Neuronal stem cell (in vitro differentiated cells): ENCODE data around the gene CABLES2.
A peak's percentile ranks its signal among the peaks of the same experiment; 100 is the strongest.

Experiments
- DNase-seq: peaks from one replicate; pipeline ENCODE4 v3.0.0-alpha.2; 2013; ENCODE audit warnings: low spot score
- H2AFZ ChIP-seq: one replicate; pipeline ENCODE4 v1.6.1; 2013; ENCODE audit warnings: mild to moderate bottlenecking, low read length, inconsistent platforms
- H2AK5ac ChIP-seq: 2 replicates; pipeline ENCODE4 v1.6.1; 2013; ENCODE audit warnings: low read depth, mild to moderate bottlenecking, inconsistent platforms, low read length, moderate library complexity, mixed read lengths
- H2BK120ac ChIP-seq: 2 replicates; pipeline ENCODE4 v1.6.1; 2013; ENCODE audit warnings: low read depth, mild to moderate bottlenecking, inconsistent platforms, low read length, moderate library complexity, mixed read lengths
- H2BK12ac ChIP-seq: one replicate; pipeline ENCODE4 v1.6.1; 2013; ENCODE audit warnings: low read length, inconsistent platforms
- H2BK15ac ChIP-seq: 2 replicates; pipeline ENCODE4 v1.6.1; 2013; ENCODE audit warnings: mild to moderate bottlenecking, low read length, inconsistent platforms, mixed read lengths
- H2BK5ac ChIP-seq: one replicate; pipeline ENCODE4 v1.6.1; 2013; ENCODE audit warnings: inconsistent platforms, mild to moderate bottlenecking, low read length, moderate library complexity
- H3K14ac ChIP-seq: one replicate; pipeline ENCODE4 v1.6.1; 2013; ENCODE audit warnings: low read length, inconsistent platforms
- H3K18ac ChIP-seq: 2 replicates; pipeline ENCODE4 v1.6.1; 2013; ENCODE audit warnings: low read length, inconsistent platforms
- H3K23ac ChIP-seq: 2 replicates; pipeline ENCODE4 v1.6.1; 2013; ENCODE audit warnings: low read depth, mild to moderate bottlenecking, mixed read lengths, low read length, inconsistent platforms; ENCODE audit not compliant: poor library complexity
- H3K27ac ChIP-seq: replicated peaks from 3 replicates; pipeline ENCODE4 v1.5.1; 2013; ENCODE audit warnings: low read length, inconsistent platforms
- H3K27me3 ChIP-seq, 3 experiments: 2 replicates each; pipeline ENCODE4 v1.6.1; 2013; ENCODE audit warnings: low read length in 3 of 3, mild to moderate bottlenecking in 2 of 3, inconsistent platforms in 1 of 3, low read depth in 1 of 3, mixed read lengths in 1 of 3, moderate library complexity in 1 of 3; ENCODE audit not compliant: control insufficient read depth in 3 of 3, insufficient read depth in 3 of 3
- H3K36me3 ChIP-seq, 2 donors: replicated peaks in 1 of 2; 2 replicates each; pipeline ENCODE4 v1.6.1; 2013; ENCODE audit warnings: low read length in 2 of 2; ENCODE audit not compliant: control insufficient read depth in 2 of 2, insufficient read depth in 2 of 2
- H3K4ac ChIP-seq: 2 replicates; pipeline ENCODE4 v1.6.1; 2013; ENCODE audit warnings: inconsistent platforms, mild to moderate bottlenecking, low read length, moderate library complexity
- H3K4me1 ChIP-seq, 2 donors: 1 replicate in 1 of 2; 2 replicates in 1 of 2; pipeline ENCODE4 v1.6.1; 2013; ENCODE audit warnings: low read length in 2 of 2, low read depth in 1 of 2; ENCODE audit not compliant: control insufficient read depth in 2 of 2, insufficient read depth in 1 of 2
- H3K4me2 ChIP-seq: one replicate; pipeline ENCODE4 v1.6.1; 2013; ENCODE audit warnings: mild to moderate bottlenecking, low read length, inconsistent platforms; ENCODE audit not compliant: insufficient read depth, poor library complexity, severe bottlenecking
- H3K4me3 ChIP-seq, 2 donors: 2 replicates each; pipeline ENCODE4 v1.5.1; 2013; ENCODE audit warnings: low read length in 2 of 2, mild to moderate bottlenecking in 2 of 2, inconsistent platforms in 1 of 2, moderate library complexity in 1 of 2
- H3K79me1 ChIP-seq: one replicate; pipeline ENCODE4 v1.6.1; 2013; ENCODE audit warnings: low read depth, mild to moderate bottlenecking, inconsistent platforms, low read length, moderate library complexity
- H3K9ac ChIP-seq: one replicate; pipeline ENCODE4 v1.6.1; 2013; ENCODE audit warnings: mild to moderate bottlenecking, low read depth, low read length, inconsistent platforms; ENCODE audit not compliant: poor library complexity
- H3K9me3 ChIP-seq, 2 donors: replicated peaks in 1 of 2; 2 replicates each; pipeline versions ENCODE3 to v1.6.1; 2013; ENCODE audit warnings: low read length in 2 of 2, mild to moderate bottlenecking in 2 of 2, inconsistent platforms in 1 of 2, low read depth in 1 of 2, mixed read lengths in 1 of 2, moderate library complexity in 1 of 2; ENCODE audit not compliant: control insufficient read depth in 2 of 2, insufficient read depth in 1 of 2
- H4K8ac ChIP-seq: one replicate; pipeline ENCODE4 v1.6.1; 2013; ENCODE audit warnings: low read depth, mild to moderate bottlenecking, inconsistent platforms, low read length, moderate library complexity
- H4K91ac ChIP-seq: one replicate; pipeline ENCODE4 v1.6.1; 2013; ENCODE audit warnings: low read length, low read depth, mild to moderate bottlenecking, inconsistent platforms; ENCODE audit not compliant: poor library complexity
- WGBS, 2 donors: extraction: QIAGEN DNeasy Blood & Tissue Kit; methylation state at CpG; one replicate each; pipeline ENCODE4 v1.1.7; 2013; ENCODE audit warnings: missing lambda C conversion rate in 2 of 2, mixed read lengths in 1 of 2; ENCODE audit not compliant: insufficient read length in 2 of 2, insufficient replicate concordance in 1 of 2; ENCODE audit errors: extremely low coverage in 2 of 2; 5-methylcytosine and 5-hydroxymethylcytosine counted together

The CABLES2 gene

GRCh38 chr20:62354811-62355341, 52.2 kb downstream of the CABLES2 start:
- peaks cover 24 to 31% of the 10 kb centered on the region in 2 donors for H3K4me1 ChIP-seq

GRCh38 chr20:62354031-62354808, 52.9 kb downstream of the CABLES2 start:
- no peak overlapping the region for H2AFZ ChIP-seq
- H3K36me3 ChIP-seq: peaks cover 25 to 26% of the 10 kb centered on the region in 2 donors
- H2BK15ac ChIP-seq: no peak overlapping the region
- H2BK12ac ChIP-seq: peak overlapping the region; percentile 94
- H2AK5ac ChIP-seq: peak overlapping the region; percentile 81
- peak overlapping the region; percentile 18 for H3K4me2 ChIP-seq
- H3K27me3 ChIP-seq: no peaks in the 10 kb centered on the region
- no peak overlapping the region for H4K91ac ChIP-seq
- H3K9ac ChIP-seq: peak overlapping the region; percentile 16
- peaks cover 23 to 28% of the 10 kb centered on the region in 2 donors for H3K4me1 ChIP-seq
- H4K8ac ChIP-seq: peak overlapping the region; percentile 72
- H3K4me3 ChIP-seq: no peak overlapping the region
- peak overlapping the region; percentile 98 for H3K14ac ChIP-seq
- peak overlapping the region; percentile 76 for H3K18ac ChIP-seq
- H3K79me1 ChIP-seq: peaks cover 38% of the 10 kb centered on the region
- peak overlapping the region; percentile 55 for H3K23ac ChIP-seq
- H3K4ac ChIP-seq: no peak overlapping the region
- peak overlapping the region; percentile 61 for H2BK120ac ChIP-seq
- DNase-seq: no peak
- H3K27ac ChIP-seq: no peak overlapping the region
- no CpG with 5 or more reads among the region's 14 CpGs for WGBS, 2 donors
- peaks cover 2 to 5% of the 10 kb centered on the region in 2 donors for H3K9me3 ChIP-seq
- peak overlapping the region; percentile 66 for H2BK5ac ChIP-seq

More at GRCh38 chr20:62354811-62355341, 52.2 kb downstream of the CABLES2 start:
- H3K79me1 ChIP-seq: peaks cover 40% of the 10 kb centered on the region
- no peak overlapping the region for H3K4me3 ChIP-seq
- H2AK5ac ChIP-seq: peak overlapping the region; percentile 81
- H3K9me3 ChIP-seq: peaks cover 0 to 2% of the 10 kb centered on the region in 2 donors
- peak overlapping the region; percentile 83 for H3K18ac ChIP-seq
- H3K4ac ChIP-seq: no peak overlapping the region
- DNase-seq: no peak
- peak overlapping the region; percentile 66 for H2BK5ac ChIP-seq
- peak overlapping the region; percentile 44 for H3K14ac ChIP-seq
- H3K36me3 ChIP-seq: peaks cover 23% of the 10 kb centered on the region in 2 donors
- H4K91ac ChIP-seq: no peak overlapping the region
- peak overlapping the region; percentile 4 for H2BK15ac ChIP-seq
- H3K9ac ChIP-seq: peak overlapping the region; percentile 16
- H3K27ac ChIP-seq: no peak overlapping the region
- no peaks in the 10 kb centered on the region for H3K27me3 ChIP-seq
- peak overlapping the region; percentile 61 for H2BK120ac ChIP-seq
- H3K4me2 ChIP-seq: no peak overlapping the region
- no CpG with 5 or more reads among the region's 16 CpGs for WGBS, 2 donors
- no peak overlapping the region for H3K23ac ChIP-seq
- H2AFZ ChIP-seq: no peak overlapping the region
- H4K8ac ChIP-seq: no peak overlapping the region
- peak overlapping the region; percentile 8 for H2BK12ac ChIP-seq

GRCh38 chr20:62353289-62354030, 53.6 kb downstream of the CABLES2 start:
- H3K18ac ChIP-seq: peak overlapping the region; percentile 76
- no peak overlapping the region for H3K4me3 ChIP-seq
- peaks cover 3 to 6% of the 10 kb centered on the region in 2 donors for H3K9me3 ChIP-seq
- H2BK5ac ChIP-seq: no peak overlapping the region
- no peak overlapping the region for H2BK15ac ChIP-seq
- no peak overlapping the region for H2BK120ac ChIP-seq
- peak overlapping the region; percentile 23 for H4K8ac ChIP-seq
- H3K4me2 ChIP-seq: peak overlapping the region; percentile 18
- DNase-seq: no peak
- no peak overlapping the region for H2AFZ ChIP-seq
- H2BK12ac ChIP-seq: no peak overlapping the region
- H3K36me3 ChIP-seq: peaks cover 25 to 27% of the 10 kb centered on the region in 2 donors
- no peak overlapping the region for H3K9ac ChIP-seq
- peaks cover 31% of the 10 kb centered on the region for H3K79me1 ChIP-seq
- H3K27ac ChIP-seq: no peak overlapping the region
- no peak overlapping the region for H3K4ac ChIP-seq
- no peaks in the 10 kb centered on the region for H3K27me3 ChIP-seq
- no peak overlapping the region for H4K91ac ChIP-seq
- H3K23ac ChIP-seq: no peak overlapping the region
- no peak overlapping the region for H2AK5ac ChIP-seq
- WGBS, 2 donors: no CpG with 5 or more reads among the region's 16 CpGs
- peaks cover 21 to 22% of the 10 kb centered on the region in 2 donors for H3K4me1 ChIP-seq
- H3K14ac ChIP-seq: peak overlapping the region; percentile 21
